Activated CD4-positive, alpha-beta T cell treated with anti-CD3 and anti-CD28 coated beads, Interleukin-2, amount 50 U/mL, for 1 hour (primary cell): ENCODE measurements around the gene BRI3.

ENCODE experiments used
- DNase-seq: peaks from one replicate; pipeline ENCODE4 v3.0.0-alpha.2; 2020

BRI3 gene

DNA sequence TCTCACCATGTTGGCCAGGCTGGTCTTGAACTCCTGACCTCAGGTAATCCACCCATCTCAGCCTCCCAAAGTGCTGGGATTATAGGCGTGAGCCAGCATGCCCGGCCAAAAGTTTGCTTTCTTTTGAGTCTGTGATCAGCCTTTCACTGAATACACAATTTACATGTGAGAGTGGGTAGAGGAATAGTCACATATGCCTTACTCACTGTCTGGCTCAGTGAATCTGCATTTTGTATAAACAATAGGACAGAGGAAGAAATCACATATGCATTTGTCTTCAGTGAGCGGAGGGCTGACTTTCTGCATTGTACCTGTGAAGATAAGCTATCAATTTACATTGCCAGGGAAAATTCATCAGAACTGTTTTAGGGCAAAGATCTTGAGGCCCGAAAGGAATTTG lies 27.0 kb upstream of the BRI3 start:
- DNase-seq = no peak

DNA sequence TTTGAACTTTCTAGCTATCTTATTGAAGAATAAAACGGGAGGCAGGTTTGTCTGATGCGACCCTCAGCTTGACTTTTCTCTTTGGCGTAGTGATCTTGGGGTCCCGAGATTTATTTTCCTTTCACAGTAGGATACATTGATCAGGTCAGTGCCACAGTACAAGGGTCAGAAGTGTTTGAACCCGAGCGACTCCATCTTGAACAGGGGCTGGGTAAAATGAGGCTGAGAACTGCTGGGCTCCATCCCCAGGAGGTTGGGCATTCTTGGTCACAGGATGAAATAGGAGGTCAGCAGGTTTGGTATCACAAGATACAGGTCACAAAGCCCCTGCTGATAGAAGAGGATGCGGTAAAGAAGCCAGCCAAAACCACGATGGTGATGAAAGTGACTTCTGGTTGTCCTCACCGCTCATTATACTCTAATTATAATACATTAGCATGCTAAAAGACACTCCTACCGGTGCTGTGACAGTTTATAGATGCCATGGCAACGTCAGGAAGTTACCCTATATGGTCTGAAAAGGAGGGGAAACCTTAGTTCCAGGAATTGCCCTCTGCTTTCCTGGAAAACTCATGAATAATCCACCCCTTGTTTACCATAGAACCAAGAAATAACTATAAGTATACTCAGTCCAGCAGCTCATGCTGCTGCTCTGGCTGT lies 26.4 kb upstream of the BRI3 start:
- no peak for DNase-seq

DNA sequence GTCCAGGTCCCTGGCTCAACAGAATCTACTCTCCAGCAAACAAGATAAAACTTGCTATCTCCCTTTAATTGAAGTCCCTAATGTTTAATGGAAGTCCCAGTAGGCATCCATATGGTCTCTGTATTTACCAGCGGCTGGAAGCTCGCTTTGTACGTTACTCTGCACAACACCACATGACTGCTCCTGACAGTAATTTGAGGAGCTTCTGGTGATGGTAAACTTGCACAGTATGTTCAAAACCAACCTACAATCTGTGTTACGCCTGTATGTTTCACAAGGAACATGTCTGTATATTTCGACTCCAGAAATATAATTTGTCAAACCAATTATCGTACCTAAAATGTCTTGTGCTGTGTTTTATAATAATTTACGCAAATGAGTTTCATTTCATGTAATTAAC lies 25.1 kb upstream of the BRI3 start:
- no peak for DNase-seq

DNA sequence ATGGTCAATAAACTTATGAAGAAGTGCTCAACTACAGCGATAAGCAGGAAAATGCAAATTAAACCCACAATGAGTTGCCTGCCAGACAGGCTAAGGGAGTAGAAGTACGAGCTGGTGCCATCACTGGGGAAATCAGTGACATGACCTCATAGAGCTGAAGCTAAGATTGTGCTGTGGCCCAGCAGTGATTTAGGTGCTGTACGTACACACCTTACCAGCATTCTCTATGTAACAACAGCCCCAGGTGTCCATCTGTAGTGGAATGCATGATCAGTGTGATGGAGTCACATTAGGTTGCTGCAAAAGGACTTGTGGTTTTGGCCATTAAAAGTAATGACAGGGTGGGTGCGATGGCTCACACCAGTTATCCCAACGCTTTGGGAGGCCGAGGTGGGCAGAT lies 23.8 kb upstream of the BRI3 start:
- no peak for DNase-seq

DNA sequence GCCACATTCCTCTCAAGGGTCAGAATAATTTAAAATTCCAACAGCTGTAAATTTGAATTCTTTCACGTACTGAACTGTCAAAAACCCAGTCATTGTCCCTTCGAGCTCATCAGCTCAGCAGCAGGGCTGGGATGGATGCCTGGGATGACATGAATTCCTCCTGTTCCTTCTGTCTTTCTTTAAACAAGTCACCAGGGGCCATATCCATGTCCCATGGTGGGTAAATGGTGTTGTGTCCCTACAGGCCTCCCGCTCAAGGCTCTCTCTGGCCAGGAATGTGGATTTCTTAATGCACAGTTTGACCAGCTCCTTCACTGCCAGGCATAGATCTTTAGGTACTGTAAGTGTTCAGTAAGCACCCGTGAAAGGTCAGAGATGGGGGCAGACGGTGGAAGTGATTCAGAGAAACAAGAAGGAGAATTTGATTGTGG lies 15.6 kb upstream of the BRI3 start:
- DNase-seq = no peak

DNA sequence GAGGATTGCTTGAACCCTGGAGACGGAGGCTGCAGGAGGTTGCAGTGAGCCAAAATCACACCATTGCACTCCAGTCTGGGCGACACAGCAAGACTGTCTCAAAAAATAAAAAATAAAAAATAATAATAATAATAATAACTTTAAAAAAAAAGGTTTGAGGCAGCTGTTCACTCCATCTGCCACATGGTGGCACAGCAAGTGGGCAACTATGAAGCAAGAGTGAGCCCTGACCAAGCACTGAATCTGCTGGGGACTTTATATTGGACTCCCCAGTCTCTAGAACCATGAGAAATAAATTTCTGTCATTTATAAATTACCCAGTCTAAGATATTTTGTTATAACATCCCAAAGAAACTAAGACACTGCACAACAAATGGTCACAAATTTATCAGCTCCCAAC lies 14.6 kb upstream of the BRI3 start:
- DNase-seq = no peak

DNA sequence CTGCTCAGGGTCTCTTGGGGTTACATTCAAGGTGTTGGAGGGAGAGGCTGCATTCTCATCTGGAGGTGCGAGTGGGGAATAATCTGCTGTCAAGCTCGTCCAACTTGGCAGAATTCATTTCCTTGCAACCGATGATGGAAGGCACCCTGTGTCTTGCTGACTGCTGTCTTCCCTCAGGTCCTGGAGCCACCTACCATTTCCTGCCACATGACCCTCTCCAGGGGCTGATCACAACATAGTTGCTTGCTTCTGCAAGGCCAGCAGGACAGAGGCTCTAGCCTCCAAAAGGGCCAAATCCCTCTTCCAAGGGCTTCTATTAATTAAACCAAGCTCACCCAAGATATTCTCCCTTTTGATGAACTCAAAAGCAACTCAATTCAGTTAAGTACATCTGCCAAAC lies 14.2 kb upstream of the BRI3 start:
- DNase-seq = no peak

DNA sequence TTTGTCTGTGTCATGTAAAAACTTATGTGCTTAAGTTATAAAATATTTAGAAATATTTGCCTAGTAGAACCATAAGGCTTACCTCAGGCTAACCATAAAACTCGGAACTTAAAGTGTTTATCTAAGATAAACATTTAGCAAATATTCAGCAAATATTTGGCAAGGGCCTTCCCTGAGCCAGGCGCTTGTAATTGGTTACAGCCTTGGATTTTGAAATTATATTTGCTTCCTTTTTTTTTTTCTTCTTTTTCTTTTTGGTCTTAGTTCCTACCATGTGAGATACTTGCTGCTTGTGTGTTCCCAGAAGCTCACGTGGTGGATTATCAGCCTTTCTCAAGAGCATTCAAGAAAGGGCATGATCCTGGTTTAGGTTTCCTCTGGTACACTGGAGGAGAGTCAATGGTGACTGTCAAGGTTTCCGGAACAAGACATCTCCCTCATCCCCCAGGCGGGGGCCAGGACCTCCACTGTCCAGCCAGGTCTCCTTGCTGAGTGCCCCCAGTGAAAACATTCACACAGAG lies 5.2 kb upstream of the BRI3 start:
- no peak for DNase-seq

DNA sequence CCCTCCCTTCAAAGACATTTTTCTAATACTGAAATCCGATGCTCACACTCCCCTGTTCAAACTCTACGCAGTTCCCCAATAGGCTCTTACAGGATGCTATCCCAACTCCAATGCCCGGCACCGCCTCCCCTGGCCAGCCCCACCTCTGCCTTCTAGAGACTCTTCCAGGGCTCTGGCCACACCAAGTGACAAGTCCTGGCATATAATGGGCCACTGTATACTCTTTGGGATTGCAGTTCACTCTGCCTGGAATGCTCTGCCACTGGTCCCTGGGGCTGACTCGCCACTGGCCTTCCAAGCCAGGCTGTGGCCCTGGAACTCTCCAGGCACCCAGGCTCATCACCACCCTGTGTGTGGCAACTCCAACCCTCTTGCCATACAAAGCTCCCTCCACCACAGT lies 3.1 kb upstream of the BRI3 start:
- DNase-seq = no peak

DNA sequence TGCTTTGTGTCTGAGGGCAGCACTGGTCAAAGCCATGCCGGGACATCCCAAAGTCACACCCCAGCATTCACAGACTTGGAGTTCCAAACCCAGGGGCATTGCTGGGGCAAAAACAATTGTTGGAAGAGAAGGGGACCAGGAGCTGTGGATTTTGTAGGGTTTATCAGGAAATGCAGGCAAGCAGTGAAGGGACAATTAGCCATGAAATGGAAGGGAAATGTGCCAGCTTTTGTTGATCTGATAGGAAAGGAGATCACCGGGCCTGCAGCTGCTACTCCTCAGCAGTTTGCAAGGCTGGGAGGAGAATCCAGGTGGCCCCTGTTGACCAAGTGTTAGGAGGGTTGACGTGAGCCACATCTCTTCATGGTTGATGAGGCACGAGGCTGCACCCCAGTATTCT lies 2.5 kb upstream of the BRI3 start:
- DNase-seq = no peak

DNA sequence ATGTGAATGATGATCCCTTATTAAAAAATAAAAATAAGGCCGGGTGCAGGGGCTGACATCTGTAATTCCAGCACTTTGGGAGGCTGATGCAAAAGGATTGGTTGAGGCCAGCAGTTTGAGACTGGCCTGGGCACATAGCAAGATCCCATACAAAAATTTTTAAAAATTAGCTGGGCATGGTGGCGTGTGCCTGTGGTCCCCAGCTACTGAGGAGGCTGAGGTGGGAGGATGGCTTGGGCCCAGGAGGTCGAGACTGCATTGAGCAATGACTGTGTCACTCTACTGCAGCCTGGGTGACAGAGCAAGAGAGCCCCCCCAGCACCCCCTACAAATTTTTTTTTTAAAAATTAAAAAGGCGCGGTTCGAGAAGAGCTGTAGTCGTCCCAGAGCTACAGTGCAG lies 1.2 kb upstream of the BRI3 start:
- DNase-seq = no peak

DNA sequence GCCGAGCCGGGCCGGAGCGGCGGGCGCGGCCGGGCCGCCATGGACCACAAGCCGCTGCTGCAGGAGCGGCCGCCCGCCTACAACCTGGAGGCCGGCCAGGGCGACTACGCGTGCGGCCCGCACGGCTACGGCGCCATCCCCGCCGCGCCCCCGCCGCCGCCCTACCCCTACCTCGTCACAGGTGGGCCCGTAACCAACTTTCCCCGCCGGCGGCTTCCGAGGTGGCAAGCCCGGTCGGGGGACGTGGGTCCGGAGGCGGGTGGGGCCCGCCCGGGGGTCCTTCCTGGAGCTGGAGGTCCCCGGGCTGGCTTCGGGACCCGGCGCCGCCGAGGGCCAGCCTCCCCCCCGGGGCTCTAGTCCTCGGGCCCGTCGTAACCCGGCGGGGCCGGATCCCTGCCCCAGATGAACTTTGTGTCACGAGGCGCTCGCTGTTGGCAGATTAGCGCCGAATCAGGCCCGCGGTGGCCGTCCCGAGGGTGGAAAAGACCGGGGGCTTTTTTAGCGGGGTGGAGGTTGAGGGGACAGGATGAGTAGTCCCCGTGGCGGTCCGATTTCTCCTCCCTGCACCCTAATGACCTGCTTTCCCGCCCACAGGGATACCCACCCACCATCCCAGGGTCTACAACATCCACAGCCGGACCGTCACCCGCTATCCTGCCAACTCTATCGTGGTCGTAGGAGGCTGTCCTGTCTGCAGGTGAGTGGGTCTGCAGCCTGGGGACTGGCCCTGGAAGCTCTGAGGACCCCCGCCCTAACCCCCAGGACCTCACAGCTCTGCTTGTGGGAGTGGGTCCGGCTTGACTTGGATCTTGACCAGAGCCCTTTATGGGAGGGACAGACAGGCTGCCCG lies 496 bp downstream of the BRI3 start:
- no peak for DNase-seq

DNA sequence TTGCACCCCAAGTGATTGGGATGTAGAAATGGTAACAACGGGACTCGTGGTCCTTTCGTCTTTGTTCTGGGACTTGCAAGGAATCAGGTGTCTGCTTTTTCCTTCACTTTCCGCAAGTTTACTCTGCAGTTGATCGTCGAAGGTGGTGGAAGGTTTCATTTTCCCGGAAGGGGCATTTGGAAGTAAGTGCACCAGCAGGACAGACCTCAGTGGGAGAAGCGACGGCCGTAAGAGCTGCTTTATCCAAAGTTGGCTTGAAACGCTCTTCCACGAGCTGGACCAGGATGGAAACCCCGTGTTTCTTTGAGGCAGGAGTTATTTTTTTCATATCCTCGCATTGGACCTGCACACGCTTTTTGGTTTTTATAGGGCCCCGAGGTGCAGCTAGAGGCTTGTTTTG lies 1.2 kb downstream of the BRI3 start:
- DNase-seq = no peak

DNA sequence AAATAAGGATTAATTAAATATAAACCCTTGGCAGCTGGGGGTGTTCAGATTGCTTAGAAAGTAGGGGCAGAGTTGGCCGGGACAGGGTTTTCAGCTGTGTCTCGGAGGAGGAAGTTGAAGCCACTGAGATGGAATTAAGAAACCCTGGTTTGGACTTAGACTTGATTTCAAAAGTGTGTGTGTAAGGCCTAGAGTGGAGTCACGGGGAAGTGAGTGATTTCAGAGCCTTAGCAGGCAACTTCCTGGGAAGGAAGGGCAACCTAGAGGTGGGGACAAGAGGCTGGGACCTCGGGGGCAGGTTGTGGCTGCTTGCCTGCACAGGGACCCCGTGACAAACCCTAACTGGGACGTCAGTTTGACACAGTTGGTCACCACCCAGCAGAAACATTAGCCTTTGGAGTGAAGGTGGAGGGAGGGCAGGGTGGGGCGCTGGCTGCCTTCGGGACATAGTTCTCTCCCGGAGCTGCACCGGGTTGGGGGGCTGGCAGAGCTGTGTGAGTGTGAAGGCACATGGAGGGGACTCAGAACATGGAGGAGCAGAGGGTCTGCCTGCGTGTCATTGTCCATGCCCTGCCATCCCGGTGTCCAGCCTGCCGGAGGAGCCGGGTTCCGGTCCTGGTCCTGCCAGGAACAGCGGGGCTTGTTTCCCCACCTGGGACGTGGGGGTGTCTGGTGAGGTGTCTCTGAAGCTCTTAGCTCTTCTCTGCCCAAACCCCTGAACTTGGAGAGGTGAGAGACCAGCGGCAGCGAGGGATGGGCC lies 1.8 kb downstream of the BRI3 start:
- DNase-seq = no peak

DNA sequence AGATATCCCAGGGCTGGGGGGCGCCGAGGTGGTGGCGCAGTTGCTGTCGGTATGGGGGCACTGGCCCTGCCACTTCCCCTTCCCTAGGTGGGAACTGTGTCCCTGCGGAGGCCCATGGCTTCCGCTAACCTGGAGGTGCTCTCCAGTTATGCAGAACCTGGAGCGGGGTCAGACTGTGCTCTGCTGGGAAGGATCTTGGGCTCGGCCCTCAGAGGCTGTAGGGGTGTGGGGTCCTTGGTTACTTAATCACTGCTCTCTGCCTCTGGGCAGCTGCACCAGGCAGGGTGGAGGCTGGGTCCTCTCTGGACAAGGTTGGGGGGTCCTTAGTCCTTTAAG lies 2.4 kb downstream of the BRI3 start:
- no peak for DNase-seq

DNA sequence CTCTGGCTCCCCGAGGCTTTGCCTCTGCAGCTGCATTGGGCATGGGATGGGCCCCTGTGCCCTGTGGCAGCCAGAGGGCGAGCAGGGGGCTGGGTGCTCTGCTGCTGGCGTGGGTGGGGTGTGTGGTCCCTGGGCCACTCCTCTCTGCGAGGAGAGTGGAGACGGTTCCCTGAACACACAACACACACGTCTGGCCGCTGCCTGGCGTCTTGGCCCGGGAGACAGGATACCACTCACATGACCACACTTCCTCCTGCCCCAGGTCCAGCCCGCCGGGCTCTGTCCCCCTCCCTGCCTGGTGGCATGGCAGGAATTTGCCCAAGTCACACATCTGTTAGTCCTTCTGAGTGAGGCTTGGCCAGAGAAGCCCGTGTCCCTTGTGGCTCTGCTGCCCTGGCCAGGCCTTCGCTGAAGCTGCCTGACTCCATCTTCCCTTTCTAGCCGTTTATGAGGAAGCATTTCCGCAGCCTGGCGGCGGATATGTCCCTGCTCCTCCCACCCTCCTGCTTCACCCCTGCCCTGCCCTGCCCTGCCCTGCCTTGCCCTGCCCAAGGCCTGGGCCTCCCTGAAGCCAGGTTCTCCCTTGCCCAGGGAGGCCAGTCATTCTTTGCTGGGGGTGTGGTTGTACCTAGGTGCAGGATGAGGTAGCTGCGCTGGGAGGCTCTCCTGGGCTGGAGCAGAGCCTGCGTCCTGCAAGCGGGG lies 3.0 kb downstream of the BRI3 start:
- no peak for DNase-seq

DNA sequence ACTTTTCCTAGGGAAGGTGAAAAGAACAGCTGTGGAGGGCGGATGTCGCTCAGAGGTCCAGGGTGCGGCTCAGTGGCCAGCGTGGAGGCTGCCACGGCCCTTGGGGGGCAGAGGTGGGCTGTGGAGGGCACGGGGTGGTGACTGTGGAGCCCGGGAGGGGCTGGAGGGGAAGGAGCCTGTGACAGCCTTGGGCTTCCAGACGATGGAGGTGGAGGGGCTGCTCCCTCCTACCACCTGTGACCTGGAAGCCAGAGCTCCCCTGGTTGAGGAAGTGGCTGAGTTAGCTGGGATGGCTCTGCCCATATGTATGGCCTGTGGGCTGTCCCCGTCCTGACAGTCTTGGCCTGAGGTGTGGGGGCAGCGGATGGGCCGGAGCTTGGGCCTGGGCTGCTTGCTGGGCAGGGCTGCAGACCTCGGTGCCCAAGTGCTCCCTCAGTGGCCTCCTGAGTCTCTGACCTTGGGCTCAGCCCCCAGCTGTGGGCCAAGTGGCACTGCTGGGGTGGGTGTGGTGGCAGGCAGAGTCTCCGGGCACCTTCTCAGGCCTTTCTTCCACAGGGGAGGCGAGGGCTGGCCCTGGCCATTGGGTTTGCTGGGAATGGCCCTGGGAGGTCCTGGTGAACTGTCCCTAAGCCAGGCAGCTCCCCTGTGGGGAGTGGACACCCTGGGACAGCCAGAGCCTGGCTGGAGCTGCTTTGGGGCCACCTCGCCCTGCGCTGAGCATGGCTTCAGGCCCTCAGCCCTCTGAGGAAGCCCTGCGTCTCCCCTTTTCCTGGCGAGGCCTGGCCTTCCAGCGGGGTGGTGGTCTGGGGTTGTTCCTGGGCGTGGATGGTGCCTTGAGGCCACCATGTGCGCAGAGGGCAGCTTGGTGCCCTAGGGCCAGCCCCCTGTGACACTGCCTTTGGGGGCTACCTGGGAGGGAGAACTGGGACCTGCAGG lies 3.9 kb downstream of the BRI3 start:
- no peak for DNase-seq

DNA sequence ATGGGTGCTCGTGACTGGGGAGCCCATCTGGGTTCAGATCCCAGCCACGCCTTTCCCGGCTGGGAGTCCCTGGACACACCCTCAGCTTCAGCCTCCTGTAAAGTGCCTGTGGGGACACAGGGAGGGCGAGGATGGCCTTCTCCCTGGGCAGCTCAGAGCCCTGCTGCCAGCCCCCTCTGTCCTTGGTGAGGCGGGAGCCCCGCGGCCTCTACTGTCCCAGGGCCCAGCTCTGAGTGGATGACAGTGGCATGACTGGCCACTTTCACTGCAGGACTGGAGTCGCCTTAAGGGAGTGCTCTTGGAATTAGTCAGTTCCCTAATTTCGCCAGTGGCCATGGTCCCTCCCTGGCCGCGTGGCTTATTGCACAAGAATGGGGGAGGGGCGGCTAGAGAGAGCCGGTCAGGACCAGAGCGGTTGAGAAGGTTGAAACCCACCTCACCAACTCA lies 4.6 kb downstream of the BRI3 start:
- no peak for DNase-seq

DNA sequence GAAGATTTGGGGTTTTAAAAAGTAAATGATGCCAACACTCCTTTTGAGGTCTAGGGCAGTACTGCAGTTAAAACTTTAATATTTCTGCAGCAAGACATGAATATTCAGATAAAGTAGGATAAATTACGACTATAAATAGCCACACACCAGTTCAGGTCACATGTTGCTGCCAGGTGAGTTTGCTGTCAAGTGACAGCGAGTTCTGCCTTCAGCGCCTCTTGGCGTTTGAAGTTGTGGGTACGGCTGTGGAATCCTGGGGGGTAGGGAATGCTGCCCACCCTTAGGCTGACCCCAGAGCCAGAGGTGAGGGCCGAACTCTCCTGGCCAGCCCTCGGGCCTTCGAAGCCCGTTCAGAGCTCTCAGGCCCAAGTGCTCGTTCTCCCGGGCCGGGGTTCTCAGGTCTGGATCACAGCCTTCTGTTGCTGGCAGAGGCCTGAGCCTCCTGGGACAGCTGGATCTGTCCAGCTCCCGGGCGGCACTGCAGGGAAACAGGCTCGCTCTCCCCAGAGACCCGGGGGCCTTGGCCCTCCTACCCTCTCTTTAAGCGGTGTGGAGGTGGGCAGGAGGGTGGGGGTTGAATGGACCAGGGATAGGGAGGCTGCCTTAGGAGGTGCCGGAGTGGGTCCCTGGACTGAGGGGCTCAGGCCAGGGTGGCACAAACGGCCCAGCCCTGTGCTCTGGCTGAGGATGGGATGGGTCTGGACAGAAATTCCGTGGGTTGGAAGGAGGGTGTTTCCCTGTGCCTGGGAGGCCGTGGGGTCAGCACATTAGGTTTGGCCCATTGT lies 5.4 kb downstream of the BRI3 start:
- no peak for DNase-seq

DNA sequence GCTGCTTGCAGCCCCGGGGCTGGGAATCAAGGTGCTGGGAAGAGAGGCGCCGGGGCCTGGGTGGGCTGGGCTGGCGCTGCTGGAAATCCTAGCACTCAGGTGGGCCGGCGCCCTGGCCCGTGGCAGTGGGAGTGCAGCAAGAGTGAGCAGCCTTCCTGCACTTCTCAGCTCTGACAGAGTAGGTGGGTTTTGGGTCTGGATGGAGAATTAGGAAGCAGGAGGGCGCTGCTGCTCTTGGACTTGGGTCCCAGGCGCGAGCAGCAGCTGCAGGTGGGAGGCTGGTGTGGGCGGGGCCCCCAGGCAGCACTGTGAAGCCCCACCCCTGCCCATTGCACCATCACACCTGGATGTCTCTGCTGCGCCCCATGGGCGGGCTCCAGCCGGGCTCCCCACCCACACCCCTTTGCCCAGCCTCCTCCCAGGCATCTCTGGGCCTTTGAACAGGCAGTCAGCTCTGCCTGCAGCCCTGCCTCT lies 6.0 kb downstream of the BRI3 start:
- DNase-seq = no peak
